Spinal cord (tissue), 10 donors: ENCODE results near the gene RETREG3. TPM values are rescaled to one million over a fixed set of nuclear protein-coding genes. Genes with fewer than 3 reads are reported as not detected.
A peak's percentile ranks its signal among the peaks of the same experiment; 100 is the strongest.
"Not testable (repeated sequence)": the region's sequence is repeated elsewhere in the genome, so short reads cannot be mapped to it uniquely, and the experiment has no call there.

Experiments used
- DNase-seq, 6 donors: peaks; one replicate each; pipeline versions ENCODE4 v3.0.0 to v3.0.0-alpha.2; 2013 to 2015; ENCODE audit warnings: low spot score in 6 of 6, low read depth in 4 of 6
- H3K27ac ChIP-seq: one replicate; pipeline ENCODE4 v1.5.1; 2013; ENCODE audit warnings: low read depth, low read length, control low read depth
- H3K27me3 ChIP-seq: one replicate; pipeline ENCODE4 v1.6.1; 2013; ENCODE audit warnings: low read length; ENCODE audit not compliant: control insufficient read depth, insufficient read depth
- H3K36me3 ChIP-seq: one replicate; pipeline ENCODE4 v1.6.1; 2013; ENCODE audit warnings: low read length; ENCODE audit not compliant: control insufficient read depth, insufficient read depth
- H3K4me1 ChIP-seq: one replicate; pipeline ENCODE4 v1.6.1; 2013; ENCODE audit warnings: low read length; ENCODE audit not compliant: control insufficient read depth, insufficient read depth
- H3K4me3 ChIP-seq: one replicate; pipeline ENCODE4 v1.5.1; 2013; ENCODE audit warnings: low read depth, low read length, control low read depth
- H3K9me3 ChIP-seq: one replicate; pipeline ENCODE4 v1.6.1; 2013; ENCODE audit warnings: low read length; ENCODE audit not compliant: control insufficient read depth, insufficient read depth
- WGBS: methylation state at CpG from one replicate; pipeline ENCODE4 v1.1.5; 2013; ENCODE audit warnings: missing lambda C conversion rate; ENCODE audit not compliant: insufficient coverage; 5-methylcytosine and 5-hydroxymethylcytosine counted together
- polyA plus RNA-seq, 2 donors: library from polyadenylated mRNA; unstranded; fragments of 120-200 nt; gene quantifications; one replicate each; pipeline ENCODE4 v1.2.1, GENCODE V29; 2013; ENCODE audit not compliant: insufficient read length in 2 of 2
- total RNA-seq, 2 donors: library from RNA; depleted of rRNA in 1 of 2; stranded (reverse); fragments of 120-200 nt in 1 of 2; fragments of >200 nt in 1 of 2; gene quantifications; one replicate each; pipeline versions ENCODE4 v1.2.3 to v1.2.4, GENCODE V29; 2013 to 2014
- donor health status: healthy.

Gene RETREG3
- total and polyA plus RNA-seq, 4 donors: 30.0 to 50.4 (median 41.4) TPM

DNA sequence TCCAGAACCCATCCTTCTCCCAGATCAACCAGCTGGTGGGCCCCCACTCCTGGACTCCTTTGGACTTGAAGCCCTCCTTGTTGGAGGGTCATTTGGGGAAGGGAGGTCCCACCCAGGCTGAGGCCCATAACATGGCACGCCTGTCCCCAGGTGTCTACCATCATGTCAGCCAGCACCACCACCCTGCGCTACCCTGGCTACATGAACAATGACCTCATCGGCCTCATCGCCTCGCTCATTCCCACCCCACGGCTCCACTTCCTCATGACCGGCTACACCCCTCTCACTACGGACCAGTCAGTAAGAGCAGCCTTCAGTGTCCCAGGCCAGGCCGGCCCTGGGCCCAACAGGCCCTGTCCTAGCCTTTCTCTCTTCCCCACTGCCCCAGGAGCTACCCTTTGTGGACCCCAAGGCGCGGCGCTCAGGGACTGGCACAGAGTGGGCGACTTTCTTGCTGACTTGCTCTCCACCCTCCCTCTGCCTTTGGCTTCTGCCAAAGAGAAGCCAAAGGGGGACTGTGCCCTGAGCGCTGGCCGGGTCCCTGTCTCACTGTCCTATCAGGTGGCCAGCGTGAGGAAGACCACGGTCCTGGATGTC lies 4.6 kb upstream of the RETREG3 start:
- no peak for DNase-seq
- WGBS: 92% methylated on average over 13 of the region's 17 CpGs
- H3K27ac ChIP-seq: no peak overlapping the region
- no peaks in the 10 kb centered on the region for H3K9me3 ChIP-seq
- H3K36me3 ChIP-seq: peaks cover 39% of the 10 kb centered on the region
- peaks cover 15% of the 10 kb centered on the region for H3K4me1 ChIP-seq
- H3K4me3 ChIP-seq: no peak overlapping the region
- no peaks in the 10 kb centered on the region for H3K27me3 ChIP-seq

- Histone ChIP-seq H3K9me3 (no peaks in the 10 kb centered on the region), H3K27ac (no peak overlapping the region), H3K4me1 (peaks cover 12% of the 10 kb centered on the region), H3K27me3 (no peaks in the 10 kb centered on the region), H3K36me3 (peaks cover 39% of the 10 kb centered on the region), H3K4me3 (no peak overlapping the region)
- DNase-seq: no peak
- 100% methylated on average over 1 of the region's 4 CpGs for WGBS
Measured at GRCh38 chr17:42612013-42612412, 2.8 kb upstream of the RETREG3 start.

DNA sequence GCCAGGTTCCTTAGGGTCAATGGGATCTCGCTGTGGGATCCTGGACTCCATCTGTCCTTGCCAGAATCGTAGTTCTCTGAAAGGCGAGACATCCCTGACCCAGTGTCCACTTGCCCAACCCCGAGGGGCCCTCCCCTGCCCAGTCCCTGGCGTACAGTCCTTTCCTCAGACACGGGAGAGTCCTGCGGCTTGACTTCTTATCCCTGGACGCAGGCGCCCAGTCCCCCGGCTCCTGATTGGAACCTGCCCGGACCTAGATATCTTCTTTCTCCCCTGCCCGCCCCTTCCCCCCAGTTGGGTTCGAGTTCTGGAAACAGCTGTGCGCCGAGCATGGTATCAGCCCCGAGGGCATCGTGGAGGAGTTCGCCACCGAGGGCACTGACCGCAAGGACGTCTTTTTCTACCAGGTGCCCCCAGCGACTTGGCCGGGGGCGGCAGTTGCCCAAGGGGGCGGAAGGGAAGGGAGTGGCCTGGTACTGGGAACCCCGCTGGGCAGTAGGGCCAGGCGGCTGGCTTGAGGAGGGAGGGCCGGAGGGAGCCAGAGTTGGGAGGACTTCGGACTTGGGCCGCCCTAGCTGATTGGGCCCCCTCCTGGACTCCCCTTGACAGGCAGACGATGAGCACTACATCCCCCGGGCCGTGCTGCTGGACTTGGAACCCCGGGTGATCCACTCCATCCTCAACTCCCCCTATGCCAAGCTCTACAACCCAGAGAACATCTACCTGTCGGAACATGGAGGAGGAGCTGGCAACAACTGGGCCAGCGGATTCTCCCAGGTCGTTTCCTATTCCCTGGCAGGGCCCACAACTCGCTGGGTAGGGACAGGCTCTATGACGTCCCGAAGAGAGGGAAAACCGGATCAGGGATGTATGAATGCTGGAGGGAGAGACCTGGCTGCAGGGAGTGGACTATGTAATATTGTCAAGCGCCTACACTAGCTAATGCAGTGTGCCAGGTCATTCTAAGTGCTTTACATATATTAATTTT lies 934 bp upstream of the RETREG3 start:
- H3K27me3 ChIP-seq, H3K9me3 ChIP-seq, DNase-seq: not testable (repeated sequence)
- WGBS: 3% methylated on average over 23 of the region's 42 CpGs
- Histone ChIP-seq H3K36me3 (peaks cover 39% of the 10 kb centered on the region), H3K27ac (peak overlapping the region; percentile 78), H3K4me3 (peak overlapping the region; percentile 87), H3K4me1 (peaks cover 21% of the 10 kb centered on the region)

GRCh38 chr17:42608305-42609181 lies 631 bp downstream of the RETREG3 start:
- H3K9me3 ChIP-seq: no peaks in the 10 kb centered on the region
- WGBS: 2% methylated on average over 29 of the region's 30 CpGs
- H3K27me3 ChIP-seq: no peaks in the 10 kb centered on the region
- H3K4me3 ChIP-seq: peak overlapping the region; percentile 87
- H3K36me3 ChIP-seq: peaks cover 24% of the 10 kb centered on the region
- H3K27ac ChIP-seq: peak overlapping the region; percentile 92
- DNase-seq: no peak
- peaks cover 21% of the 10 kb centered on the region for H3K4me1 ChIP-seq

DNA sequence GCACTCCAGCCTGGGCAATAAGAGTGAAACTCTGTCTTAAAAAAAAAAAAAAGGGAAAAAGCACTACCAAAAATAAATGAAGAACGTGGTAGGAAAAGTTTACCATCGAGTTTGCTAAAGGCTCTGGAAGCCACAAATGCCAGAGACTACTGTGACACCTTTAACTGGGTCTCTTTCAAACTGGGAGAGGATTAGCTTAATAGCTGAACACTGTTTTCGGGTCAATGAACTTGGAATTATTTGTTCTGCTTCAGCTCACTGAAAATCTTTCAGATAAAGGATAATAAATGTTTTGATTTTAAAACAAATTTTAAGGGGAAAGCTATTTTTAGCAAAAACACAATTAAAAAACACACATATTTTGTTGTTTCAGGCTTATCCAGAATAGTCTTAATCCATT lies 1.4 kb downstream of the RETREG3 start:
- no CpG with 5 or more reads among the region's 3 CpGs for WGBS
- Histone ChIP-seq H3K27me3 (no peaks in the 10 kb centered on the region), H3K9me3 (no peaks in the 10 kb centered on the region), H3K36me3 (peaks cover 16% of the 10 kb centered on the region), H3K27ac (no peak overlapping the region), H3K4me1 (peaks cover 21% of the 10 kb centered on the region), H3K4me3 (peak overlapping the region; percentile 87)
- no peak for DNase-seq

GRCh38 chr17:42603318-42603717 lies 5.9 kb downstream of the RETREG3 start:
- DNase-seq: no peak
- Histone ChIP-seq H3K4me1 (peaks cover 17% of the 10 kb centered on the region), H3K36me3 (peaks cover 3% of the 10 kb centered on the region), H3K9me3 (no peaks in the 10 kb centered on the region), H3K27ac (no peak overlapping the region), H3K4me3 (no peak overlapping the region), H3K27me3 (no peaks in the 10 kb centered on the region)
- WGBS: 100% methylated on average over 1 of the region's 7 CpGs

GRCh38 chr17:42598905-42599304 lies 10.3 kb downstream of the RETREG3 start:
- Histone ChIP-seq H3K4me1 (no peaks in the 10 kb centered on the region), H3K36me3 (peaks cover 5% of the 10 kb centered on the region), H3K27ac (no peak overlapping the region), H3K4me3 (no peak overlapping the region), H3K27me3 (no peaks in the 10 kb centered on the region), H3K9me3 (no peaks in the 10 kb centered on the region)
- WGBS: 33% methylated on average over 1 of the region's 2 CpGs
- DNase-seq: peak in 2 of 6 donors; percentile 44 to 70

DNA sequence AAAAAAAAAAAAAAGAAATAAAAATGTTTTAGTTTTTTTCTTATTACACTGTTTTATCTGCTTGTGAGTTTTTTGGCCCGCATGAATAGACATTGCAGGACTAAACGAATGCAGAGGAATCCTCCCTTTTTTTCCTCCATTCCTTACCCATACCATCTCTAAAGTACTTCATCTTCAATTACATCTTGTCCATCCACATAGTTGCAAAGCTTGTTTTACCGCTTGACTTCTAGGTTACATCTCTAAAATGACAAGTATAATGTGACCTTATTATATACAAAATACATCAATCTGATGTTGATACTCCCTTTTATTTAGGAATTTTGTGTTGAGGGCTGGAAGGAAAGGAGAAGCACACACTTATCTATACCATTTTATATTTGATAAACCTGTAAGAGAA lies 12.8 kb downstream of the RETREG3 start:
- no CpG with 5 or more reads among the region's 3 CpGs for WGBS
- H3K4me3 ChIP-seq: no peak overlapping the region
- no peaks in the 10 kb centered on the region for H3K27me3 ChIP-seq
- DNase-seq: no peak
- H3K27ac ChIP-seq: no peak overlapping the region
- peaks cover 7% of the 10 kb centered on the region for H3K36me3 ChIP-seq
- H3K4me1 ChIP-seq: no peaks in the 10 kb centered on the region
- no peaks in the 10 kb centered on the region for H3K9me3 ChIP-seq

- H3K36me3 ChIP-seq: peaks cover 38% of the 10 kb centered on the region
Measured at GRCh38 chr17:42591411-42591810, 17.8 kb downstream of the RETREG3 start.

More at GRCh38 chr17:42591411-42591810, 17.8 kb downstream of the RETREG3 start:
- H3K4me3 ChIP-seq: no peak overlapping the region
- peak in 1 of 6 donors; percentile 13 for DNase-seq
- no peaks in the 10 kb centered on the region for H3K9me3 ChIP-seq
- no peak overlapping the region for H3K27ac ChIP-seq
- no peaks in the 10 kb centered on the region for H3K4me1 ChIP-seq
- no peaks in the 10 kb centered on the region for H3K27me3 ChIP-seq
- 90% methylated on average over 2 of the region's 9 CpGs for WGBS
